Ovary (tissue), 3 donors: ENCODE data around the gene NSMCE3.

Source experiments
- POLR2A ChIP-seq: fragments of 450-650 bp; IDR thresholded peaks from one replicate; pipeline ENCODE4 v1.6.1; 2017; ENCODE audit warnings: antibody characterized with exemption, mild to moderate bottlenecking, moderate library complexity
- TF ChIP-seq, protein P1 (sequence below), 3 donors: fragments of 450-650 bp in 2 of 3; fragments of 200-600 bp in 1 of 3; IDR thresholded peaks; one replicate each; pipeline versions ENCODE4 v1.5.1 to v1.8.0; 2016 to 2022; ENCODE audit warnings: antibody characterized with exemption in 3 of 3, mild to moderate bottlenecking in 1 of 3
- donor health status: DM: no; HTN: no; CAD: no.

DNA sequence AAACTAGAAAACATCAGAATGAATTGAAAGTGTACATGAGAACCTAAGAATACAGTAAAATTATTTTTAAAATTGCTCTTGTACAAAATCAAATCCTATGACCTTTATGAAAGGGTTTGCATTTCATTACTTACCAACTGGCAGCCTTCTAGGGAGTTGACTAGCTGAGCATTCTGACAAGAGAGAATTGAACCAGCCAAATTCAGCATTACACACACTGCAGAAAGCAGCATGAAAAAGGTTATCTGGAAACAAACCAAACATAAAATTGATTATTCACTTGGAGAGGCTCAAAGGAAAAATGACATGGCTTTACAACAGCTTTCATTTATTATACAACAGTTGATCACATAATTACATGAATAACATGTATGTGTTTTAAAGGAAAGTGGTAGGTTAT lies 17.4 kb downstream of the NSMCE3 start:
- TF ChIP-seq, protein P1, sequence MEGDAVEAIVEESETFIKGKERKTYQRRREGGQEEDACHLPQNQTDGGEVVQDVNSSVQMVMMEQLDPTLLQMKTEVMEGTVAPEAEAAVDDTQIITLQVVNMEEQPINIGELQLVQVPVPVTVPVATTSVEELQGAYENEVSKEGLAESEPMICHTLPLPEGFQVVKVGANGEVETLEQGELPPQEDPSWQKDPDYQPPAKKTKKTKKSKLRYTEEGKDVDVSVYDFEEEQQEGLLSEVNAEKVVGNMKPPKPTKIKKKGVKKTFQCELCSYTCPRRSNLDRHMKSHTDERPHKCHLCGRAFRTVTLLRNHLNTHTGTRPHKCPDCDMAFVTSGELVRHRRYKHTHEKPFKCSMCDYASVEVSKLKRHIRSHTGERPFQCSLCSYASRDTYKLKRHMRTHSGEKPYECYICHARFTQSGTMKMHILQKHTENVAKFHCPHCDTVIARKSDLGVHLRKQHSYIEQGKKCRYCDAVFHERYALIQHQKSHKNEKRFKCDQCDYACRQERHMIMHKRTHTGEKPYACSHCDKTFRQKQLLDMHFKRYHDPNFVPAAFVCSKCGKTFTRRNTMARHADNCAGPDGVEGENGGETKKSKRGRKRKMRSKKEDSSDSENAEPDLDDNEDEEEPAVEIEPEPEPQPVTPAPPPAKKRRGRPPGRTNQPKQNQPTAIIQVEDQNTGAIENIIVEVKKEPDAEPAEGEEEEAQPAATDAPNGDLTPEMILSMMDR (IDR thresholded peaks at IDR 0.05): no peak
- TF ChIP-seq POLR2A: no peak
